H1 (cell line): ENCODE data around the gene EHBP1.

ENCODE experiments used
- BCL11A ChIP-seq, 2 experiments: IDR thresholded peaks; one replicate each; pipeline ENCODE4 v1.6.1; 2011; ENCODE audit warnings: low read depth in 2 of 2, low read length in 2 of 2, mild to moderate bottlenecking in 2 of 2
- CHD2 ChIP-seq: IDR thresholded peaks from 2 replicates; pipeline ENCODE4 v1.6.1; 2012; ENCODE audit warnings: low read length, improper control_type of control experiment
- EZH2 ChIP-seq: fragments of 200-600 bp; sonication (generic); IDR thresholded peaks from 2 replicates; pipeline ENCODE4 v1.7.1; 2012; ENCODE audit warnings: low read depth, mild to moderate bottlenecking, moderate library complexity, low read length, inconsistent platforms; ENCODE audit not compliant: severe bottlenecking
- HDAC2 ChIP-seq, 2 experiments: fragments of 300-600 bp in 1 of 2; sonication (generic) in 1 of 2; IDR thresholded peaks; 2 replicates each; pipeline ENCODE4 v1.6.1; 2011 to 2012; ENCODE audit warnings: low read depth in 2 of 2, low read length in 2 of 2, mild to moderate bottlenecking in 2 of 2, moderate library complexity in 2 of 2, borderline replicate concordance in 1 of 2, inconsistent platforms in 1 of 2
- POLR2A ChIP-seq, 2 experiments: IDR thresholded peaks; 1 replicate in 1 of 2; 2 replicates in 1 of 2; pipeline ENCODE4 v1.6.1; 2011; ENCODE audit warnings: low read depth in 2 of 2, low read length in 2 of 2, mild to moderate bottlenecking in 2 of 2; ENCODE audit errors: control extremely low read depth in 1 of 2
- RAD21 ChIP-seq, 2 experiments: IDR thresholded peaks in 1 of 2; conservative IDR thresholded peaks in 1 of 2; 2 replicates each; pipeline ENCODE4 v1.6.1; 2011; ENCODE audit warnings: low read depth in 2 of 2, low read length in 2 of 2, improper control_type of control experiment in 1 of 2, inconsistent platforms in 1 of 2, mild to moderate bottlenecking in 1 of 2, moderate library complexity in 1 of 2
- TF ChIP-seq, protein P1 (sequence below), 3 experiments: IDR thresholded peaks; 1 replicate in 2 of 3; 2 replicates in 1 of 3; pipeline versions ENCODE4 v1.5.1 to v1.6.1; 2011; ENCODE audit warnings: low read length in 3 of 3, mild to moderate bottlenecking in 3 of 3, inconsistent platforms in 2 of 3, low read depth in 1 of 3, moderate library complexity in 1 of 3; ENCODE audit not compliant: insufficient read depth in 1 of 3; ENCODE audit errors: control extremely low read depth in 1 of 3
- TF ChIP-seq, protein P2 (sequence below): IDR thresholded peaks from 2 replicates; pipeline ENCODE4 v1.6.1; 2012; ENCODE audit warnings: inconsistent platforms

DNA sequence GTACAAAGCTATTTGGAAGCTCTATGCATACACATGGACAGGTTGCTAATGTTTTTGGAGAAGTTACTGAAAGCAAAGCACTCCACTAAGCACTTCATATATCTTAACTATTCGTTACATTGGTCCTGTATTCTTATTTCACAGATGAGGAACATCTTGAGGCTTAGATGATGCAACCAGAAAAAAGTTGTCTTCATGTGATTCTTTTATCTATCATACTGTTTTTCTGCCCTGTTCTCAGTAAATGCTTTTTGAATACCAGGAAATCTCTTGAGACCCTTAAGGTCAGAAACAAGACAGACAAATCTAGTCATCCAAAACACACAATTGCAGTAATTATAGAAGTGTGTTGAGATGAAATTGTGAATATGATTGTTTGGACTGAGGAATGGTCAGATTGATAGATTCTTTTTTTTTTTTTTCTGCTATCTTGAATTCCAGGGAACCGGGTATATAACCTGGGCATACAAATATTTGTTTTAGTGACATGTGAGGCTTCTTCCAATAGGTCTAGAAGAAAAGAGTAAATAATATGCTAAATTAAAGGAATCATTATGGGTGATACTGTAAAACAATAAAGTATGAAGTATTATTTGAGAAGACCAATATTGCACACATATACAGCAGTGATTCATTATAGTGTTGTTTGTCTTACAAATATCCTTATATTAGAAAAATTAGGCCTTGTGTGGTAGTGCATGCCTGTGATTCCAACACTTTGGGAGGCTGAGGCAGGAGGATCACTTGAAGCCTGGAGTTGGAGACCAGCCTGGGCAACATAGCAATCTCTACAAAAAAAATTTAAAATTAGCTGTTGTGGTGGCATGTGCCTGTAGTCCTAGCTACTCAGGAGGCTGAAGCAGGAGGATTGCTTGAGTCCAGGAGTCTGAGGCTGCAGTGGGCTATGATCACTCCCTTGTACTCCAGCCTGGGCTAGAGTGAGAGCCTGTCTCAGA is 33.7 kb downstream of the EHBP1 start:
- TF ChIP-seq, protein P1, sequence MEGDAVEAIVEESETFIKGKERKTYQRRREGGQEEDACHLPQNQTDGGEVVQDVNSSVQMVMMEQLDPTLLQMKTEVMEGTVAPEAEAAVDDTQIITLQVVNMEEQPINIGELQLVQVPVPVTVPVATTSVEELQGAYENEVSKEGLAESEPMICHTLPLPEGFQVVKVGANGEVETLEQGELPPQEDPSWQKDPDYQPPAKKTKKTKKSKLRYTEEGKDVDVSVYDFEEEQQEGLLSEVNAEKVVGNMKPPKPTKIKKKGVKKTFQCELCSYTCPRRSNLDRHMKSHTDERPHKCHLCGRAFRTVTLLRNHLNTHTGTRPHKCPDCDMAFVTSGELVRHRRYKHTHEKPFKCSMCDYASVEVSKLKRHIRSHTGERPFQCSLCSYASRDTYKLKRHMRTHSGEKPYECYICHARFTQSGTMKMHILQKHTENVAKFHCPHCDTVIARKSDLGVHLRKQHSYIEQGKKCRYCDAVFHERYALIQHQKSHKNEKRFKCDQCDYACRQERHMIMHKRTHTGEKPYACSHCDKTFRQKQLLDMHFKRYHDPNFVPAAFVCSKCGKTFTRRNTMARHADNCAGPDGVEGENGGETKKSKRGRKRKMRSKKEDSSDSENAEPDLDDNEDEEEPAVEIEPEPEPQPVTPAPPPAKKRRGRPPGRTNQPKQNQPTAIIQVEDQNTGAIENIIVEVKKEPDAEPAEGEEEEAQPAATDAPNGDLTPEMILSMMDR (IDR thresholded peaks at IDR 0.05; ENCODE audit: control extremely low read depth in 1 of 3, insufficient read depth in 1 of 3, low read depth in 1 of 3, low read length in 3 of 3), result no peak
- TF ChIP-seq RAD21 (IDR thresholded peaks at IDR 0.05 in 1 of 2, conservative IDR thresholded peaks at IDR 0.05 in 1 of 2; ENCODE audit: low read depth in 2 of 2, low read length in 2 of 2) (no peak), EZH2 (no peak), HDAC2 (IDR thresholded peaks at IDR 0.05; ENCODE audit: borderline replicate concordance in 1 of 2, low read depth in 2 of 2, low read length in 2 of 2) (no peak), CHD2 (no peak), POLR2A (IDR thresholded peaks at IDR 0.05; ENCODE audit: control extremely low read depth in 1 of 2, low read depth in 2 of 2, low read length in 2 of 2) (no peak), BCL11A (IDR thresholded peaks at IDR 0.05; ENCODE audit: low read depth in 2 of 2, low read length in 2 of 2) (no peak)
- TF ChIP-seq, protein P2, sequence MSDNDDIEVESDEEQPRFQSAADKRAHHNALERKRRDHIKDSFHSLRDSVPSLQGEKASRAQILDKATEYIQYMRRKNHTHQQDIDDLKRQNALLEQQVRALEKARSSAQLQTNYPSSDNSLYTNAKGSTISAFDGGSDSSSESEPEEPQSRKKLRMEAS, result no peak
